Measurements from ENCODE around the gene HRH1. TPM values are rescaled to one million over a fixed set of nuclear protein-coding genes. Genes with fewer than 3 reads are reported as not detected.

Gene HRH1
- polyA plus RNA-seq, 1 donor (not counting 4 experiments of a cell fraction or from before 2014, with no cell fraction given) = 13.9 TPM

GRCh38 chr3:11146773-11147660 is 7.3 kb upstream of the HRH1 start:
- Histone ChIP-seq H3K9me1 (ENCODE audit: control insufficient read depth, extremely low read depth, insufficient read depth, low read length) (no peaks in the 10 kb centered on the region), H3K4me2 (ENCODE audit: control insufficient read depth, extremely low read depth, insufficient read depth, low read depth, low read length) (peak overlapping the region; percentile 42), H4K20me1 (ENCODE audit: control insufficient read depth, extremely low read depth, insufficient read depth, low read length) (no peaks in the 10 kb centered on the region), H3K4me1 (ENCODE audit: control insufficient read depth, extremely low read depth, insufficient read depth, low read length) (peaks cover 20% of the 10 kb centered on the region), H2AFZ (ENCODE audit: control insufficient read depth, low read length) (no peak overlapping the region), H3K9me3 (ENCODE audit: control insufficient read depth, low read depth, low read length) (no peaks in the 10 kb centered on the region), H3K4me3 (ENCODE audit: control insufficient read depth in 2 of 3, extremely low read depth in 1 of 3, insufficient read depth in 2 of 3, low read depth in 1 of 3, low read length in 3 of 3) (no peak overlapping the region), H3K9ac (ENCODE audit: control insufficient read depth, extremely low read depth, insufficient read depth, low read length) (no peak overlapping the region), H3K36me3 (ENCODE audit: control insufficient read depth in 2 of 2, extremely low read depth in 1 of 2, insufficient read depth in 2 of 2, low read length in 2 of 2) (no peaks in the 10 kb centered on the region), H3K79me2 (ENCODE audit: control insufficient read depth, insufficient read depth, low read length) (no peaks in the 10 kb centered on the region), H3K27ac (ENCODE audit: control insufficient read depth, insufficient read depth, low read length) (peak overlapping the region; percentile 33), H3K27me3 (ENCODE audit: control insufficient read depth, extremely low read depth, insufficient read depth, low read length) (no peaks in the 10 kb centered on the region)
- no peak for DNase-seq (ENCODE audit: low read depth, low spot score)
- no peak for TF ChIP-seq CTCF (optimal IDR thresholded peaks at IDR 0.05 in 1 of 3, IDR thresholded peaks at IDR 0.05 in 1 of 3, conservative IDR thresholded peaks at IDR 0.05 in 1 of 3; ENCODE audit: extremely low read depth in 1 of 3, insufficient read depth in 2 of 3, low read length in 3 of 3)
- TF ChIP-seq EZH2 (IDR thresholded peaks at IDR 0.05; ENCODE audit: low read length) = no peak
- dilution Hi-C loops (cut with MboI; ENCODE audit: extremely low pct_ligation_motif_present, low sequenced_read_pairs) = no loop called here
- FAIRE-seq = peak; percentile 91

- H2AFZ ChIP-seq (ENCODE audit: control insufficient read depth, low read length) = no peak overlapping the region
- H3K27ac ChIP-seq (ENCODE audit: control insufficient read depth, insufficient read depth, low read length) = no peak overlapping the region
- no peak overlapping the region for H3K4me3 ChIP-seq (ENCODE audit: control insufficient read depth in 2 of 3, extremely low read depth in 1 of 3, insufficient read depth in 2 of 3, low read depth in 1 of 3, low read length in 3 of 3)
- dilution Hi-C loops (cut with MboI; ENCODE audit: extremely low pct_ligation_motif_present, low sequenced_read_pairs) = no loop called here
- H3K9ac ChIP-seq (ENCODE audit: control insufficient read depth, extremely low read depth, insufficient read depth, low read length) = no peak overlapping the region
- H3K4me1 ChIP-seq (ENCODE audit: control insufficient read depth, extremely low read depth, insufficient read depth, low read length) = peaks cover 24% of the 10 kb centered on the region
- H3K79me2 ChIP-seq (ENCODE audit: control insufficient read depth, insufficient read depth, low read length) = no peaks in the 10 kb centered on the region
- TF ChIP-seq EZH2 (IDR thresholded peaks at IDR 0.05; ENCODE audit: low read length) (no peak), CTCF (optimal IDR thresholded peaks at IDR 0.05 in 1 of 3, IDR thresholded peaks at IDR 0.05 in 1 of 3, conservative IDR thresholded peaks at IDR 0.05 in 1 of 3; ENCODE audit: extremely low read depth in 1 of 3, insufficient read depth in 2 of 3, low read length in 3 of 3) (no peak)
- H3K9me1 ChIP-seq (ENCODE audit: control insufficient read depth, extremely low read depth, insufficient read depth, low read length) = no peaks in the 10 kb centered on the region
- no peaks in the 10 kb centered on the region for H3K9me3 ChIP-seq (ENCODE audit: control insufficient read depth, low read depth, low read length)
- no peak overlapping the region for H3K4me2 ChIP-seq (ENCODE audit: control insufficient read depth, extremely low read depth, insufficient read depth, low read depth, low read length)
- FAIRE-seq (no peak), DNase-seq (ENCODE audit: low read depth, low spot score) (no peak)
- H3K36me3 ChIP-seq (ENCODE audit: control insufficient read depth in 2 of 2, extremely low read depth in 1 of 2, insufficient read depth in 2 of 2, low read length in 2 of 2) = no peaks in the 10 kb centered on the region
- no peaks in the 10 kb centered on the region for H3K27me3 ChIP-seq (ENCODE audit: control insufficient read depth, extremely low read depth, insufficient read depth, low read length)
- H4K20me1 ChIP-seq (ENCODE audit: control insufficient read depth, extremely low read depth, insufficient read depth, low read length) = no peaks in the 10 kb centered on the region
Measured at GRCh38 chr3:11150256-11150655, 4.0 kb upstream of the HRH1 start.

All from keratinocyte (primary cell).